Measurements from ENCODE around the gene TRPC4AP. TPM values are rescaled to one million over a fixed set of nuclear protein-coding genes. Genes with fewer than 3 reads are reported as not detected.

Gene TRPC4AP
- total RNA-seq, 2 experiments from 2014 or later: 31.9 to 38.8 TPM

GRCh38 chr20:35125753-35126152 is 33.1 kb upstream of the TRPC4AP start:
- peaks cover 53% of the 10 kb centered on the region for H3K36me3 ChIP-seq (ENCODE audit: insufficient read depth, low read length)
- CTCF ChIA-PET (ENCODE audit: unreplicated experiment): no interaction called here
- H3K4me2 ChIP-seq (ENCODE audit: low read length): no peak overlapping the region
- DNase-seq (ENCODE audit: low spot score): no peak
- no peak overlapping the region for H2AFZ ChIP-seq (ENCODE audit: low read length)
- H3K9me3 ChIP-seq (ENCODE audit: low read length): no peaks in the 10 kb centered on the region
- no peaks in the 10 kb centered on the region for H3K4me1 ChIP-seq (ENCODE audit: insufficient read depth, low read length, poor library complexity, severe bottlenecking)
- TF ChIP-seq EZH2phosphoT487 (IDR thresholded peaks at IDR 0.05; ENCODE audit: borderline replicate concordance, low read depth, low read length): no peak
- TF ChIP-seq, protein P1, sequence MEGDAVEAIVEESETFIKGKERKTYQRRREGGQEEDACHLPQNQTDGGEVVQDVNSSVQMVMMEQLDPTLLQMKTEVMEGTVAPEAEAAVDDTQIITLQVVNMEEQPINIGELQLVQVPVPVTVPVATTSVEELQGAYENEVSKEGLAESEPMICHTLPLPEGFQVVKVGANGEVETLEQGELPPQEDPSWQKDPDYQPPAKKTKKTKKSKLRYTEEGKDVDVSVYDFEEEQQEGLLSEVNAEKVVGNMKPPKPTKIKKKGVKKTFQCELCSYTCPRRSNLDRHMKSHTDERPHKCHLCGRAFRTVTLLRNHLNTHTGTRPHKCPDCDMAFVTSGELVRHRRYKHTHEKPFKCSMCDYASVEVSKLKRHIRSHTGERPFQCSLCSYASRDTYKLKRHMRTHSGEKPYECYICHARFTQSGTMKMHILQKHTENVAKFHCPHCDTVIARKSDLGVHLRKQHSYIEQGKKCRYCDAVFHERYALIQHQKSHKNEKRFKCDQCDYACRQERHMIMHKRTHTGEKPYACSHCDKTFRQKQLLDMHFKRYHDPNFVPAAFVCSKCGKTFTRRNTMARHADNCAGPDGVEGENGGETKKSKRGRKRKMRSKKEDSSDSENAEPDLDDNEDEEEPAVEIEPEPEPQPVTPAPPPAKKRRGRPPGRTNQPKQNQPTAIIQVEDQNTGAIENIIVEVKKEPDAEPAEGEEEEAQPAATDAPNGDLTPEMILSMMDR (conservative IDR thresholded peaks at IDR 0.05; ENCODE audit: low read length): no peak
- POLR2A ChIA-PET: no interaction called here
- no peaks in the 10 kb centered on the region for H3K9me2 ChIP-seq (ENCODE audit: insufficient read depth, low read length)
- intact Hi-C loops (cut with micrococcal nuclease; ENCODE audit: unreplicated experiment): no loop called here
- no peaks in the 10 kb centered on the region for H3K79me2 ChIP-seq (ENCODE audit: insufficient read depth, low read depth, low read length)
- no TSS peak for BruUV-seq (replicated peaks)
- H3K27ac ChIP-seq (ENCODE audit: low read depth, low read length, poor library complexity, severe bottlenecking): no peak overlapping the region
- no peak overlapping the region for H3K4me3 ChIP-seq (ENCODE audit: low read depth, low read length, poor library complexity, severe bottlenecking)
- no peaks in the 10 kb centered on the region for H4K20me1 ChIP-seq (ENCODE audit: insufficient read depth, low read length)

DNA sequence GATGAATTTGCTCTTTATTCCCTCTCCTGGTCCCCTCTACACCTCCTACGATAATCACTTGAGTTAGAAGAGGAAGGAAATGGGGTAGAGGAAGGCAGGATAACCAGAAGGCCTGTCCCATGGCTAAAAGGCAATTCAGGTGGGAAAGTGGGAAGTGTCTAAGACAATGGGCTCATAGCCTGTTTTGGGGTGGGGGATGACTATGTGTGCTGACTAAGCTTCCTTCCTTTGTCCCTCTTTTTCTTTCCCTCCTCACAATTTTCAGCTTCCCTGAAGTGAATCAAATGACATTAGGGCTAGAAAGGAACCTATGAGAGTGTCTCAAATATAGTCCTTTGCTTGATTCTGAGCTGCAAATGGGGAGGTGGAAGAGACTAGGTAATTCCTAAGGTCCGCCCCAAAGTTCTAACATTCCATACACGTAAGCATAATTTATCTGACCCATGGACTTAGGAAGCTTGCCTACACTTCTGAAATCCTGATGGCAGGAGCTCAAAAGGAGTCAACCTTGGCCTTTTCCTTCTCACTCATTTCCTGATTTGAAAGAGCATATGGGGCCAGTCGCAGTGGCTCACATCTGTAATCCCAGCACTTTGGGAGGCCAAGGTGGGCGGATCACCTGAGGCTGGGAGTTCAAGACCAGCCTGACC is 30.3 kb upstream of the TRPC4AP start:
- intact Hi-C loops (cut with micrococcal nuclease; ENCODE audit: unreplicated experiment): no loop called here
- no TSS peak for BruUV-seq (replicated peaks)

GRCh38 chr20:35121186-35121585 is 28.6 kb upstream of the TRPC4AP start:
- Histone ChIP-seq H3K9me3 (ENCODE audit: low read length) (no peaks in the 10 kb centered on the region), H3K4me1 (ENCODE audit: insufficient read depth, low read length, poor library complexity, severe bottlenecking) (no peaks in the 10 kb centered on the region), H4K20me1 (ENCODE audit: insufficient read depth, low read length) (no peaks in the 10 kb centered on the region), H3K27ac (ENCODE audit: low read depth, low read length, poor library complexity, severe bottlenecking) (no peak overlapping the region), H3K4me2 (ENCODE audit: low read length) (no peak overlapping the region), H2AFZ (ENCODE audit: low read length) (no peak overlapping the region), H3K36me3 (ENCODE audit: insufficient read depth, low read length) (peaks cover 50% of the 10 kb centered on the region), H3K9me2 (ENCODE audit: insufficient read depth, low read length) (no peaks in the 10 kb centered on the region), H3K4me3 (ENCODE audit: low read depth, low read length, poor library complexity, severe bottlenecking) (no peak overlapping the region), H3K79me2 (ENCODE audit: insufficient read depth, low read depth, low read length) (no peaks in the 10 kb centered on the region)
- ChIA-PET CTCF (ENCODE audit: unreplicated experiment) (no interaction called here), POLR2A (interaction anchor here (0.7 kb wide), 1 partner anchor 219 kb away, joined by 7 read pairs; no protein-coding TSS in a partner anchor)
- DNase-seq (ENCODE audit: low spot score): no peak
- no TSS peak for BruUV-seq (replicated peaks)
- TF ChIP-seq, protein P1 (conservative IDR thresholded peaks at IDR 0.05; ENCODE audit: low read length): no peak
- TF ChIP-seq EZH2phosphoT487 (IDR thresholded peaks at IDR 0.05; ENCODE audit: borderline replicate concordance, low read depth, low read length): no peak
- intact Hi-C loops (cut with micrococcal nuclease; ENCODE audit: unreplicated experiment): no loop called here

More for the DNA sequence above, 30.3 kb upstream of the TRPC4AP start:
- Histone ChIP-seq H2AFZ (ENCODE audit: low read length) (no peak overlapping the region), H3K79me2 (ENCODE audit: insufficient read depth, low read depth, low read length) (no peaks in the 10 kb centered on the region), H3K9me2 (ENCODE audit: insufficient read depth, low read length) (no peaks in the 10 kb centered on the region), H3K27ac (ENCODE audit: low read depth, low read length, poor library complexity, severe bottlenecking) (no peak overlapping the region), H4K20me1 (ENCODE audit: insufficient read depth, low read length) (no peaks in the 10 kb centered on the region), H3K36me3 (ENCODE audit: insufficient read depth, low read length) (peaks cover 52% of the 10 kb centered on the region), H3K4me3 (ENCODE audit: low read depth, low read length, poor library complexity, severe bottlenecking) (no peak overlapping the region), H3K4me2 (ENCODE audit: low read length) (no peak overlapping the region), H3K9me3 (ENCODE audit: low read length) (no peaks in the 10 kb centered on the region), H3K4me1 (ENCODE audit: insufficient read depth, low read length, poor library complexity, severe bottlenecking) (no peaks in the 10 kb centered on the region)
- ChIA-PET POLR2A (no interaction called here), CTCF (ENCODE audit: unreplicated experiment) (no interaction called here)
- no peak for DNase-seq (ENCODE audit: low spot score)
- TF ChIP-seq, protein P1 (conservative IDR thresholded peaks at IDR 0.05; ENCODE audit: low read length): no peak
- no peak for TF ChIP-seq EZH2phosphoT487 (IDR thresholded peaks at IDR 0.05; ENCODE audit: borderline replicate concordance, low read depth, low read length)

Measured in OCI-LY7 (cell line).